HepG2 (cell line): Measurements from ENCODE around the gene PHF10. TPM values are rescaled to one million over a fixed set of nuclear protein-coding genes. Genes with fewer than 3 reads are reported as not detected.

ENCODE experiments used
- ATAC-seq: fragments of 200-7000 bp; cut with Tn5 transposase; 3 replicates; pipeline ENCODE4 v1.9.1; 2020; ENCODE audit warnings: mild to moderate bottlenecking, moderate library complexity
- BruUV-seq: library from RNA; stranded (reverse); fragments of 400-500 nt; replicated peaks from 2 replicates; lab custom pipeline; 2021; lab: Mats Ljungman, UMichigan
- CTCF ChIA-PET: fragments of 300-600 bp; formaldehyde crosslinking; extraction: SDS; loops from one replicate; lab custom pipeline; 2021; ENCODE audit warnings: low total read pairs, inconsistent platforms, low intra/inter-chr PET ratio; lab: Yijun Ruan, JAX
- POLR2A ChIA-PET: fragments of 350-600 bp; sonication (Branson Sonifier 250); formaldehyde crosslinking; loops from one replicate; lab custom pipeline; 2020; ENCODE audit warnings: antibody characterized with exemption, inconsistent platforms; lab: Yijun Ruan, JAX
- DNase-seq: peaks from one replicate; pipeline ENCODE4 v3.0.0-alpha.2; 2015; ENCODE audit warnings: low spot score
- FAIRE-seq: peaks from 3 replicates; lab custom pipeline; 2011; peaks lifted over from hg19 to GRCh38; lab: Jason Lieb, UNC
- H2AFZ ChIP-seq: one replicate; pipeline ENCODE4 v1.6.1; 2011; ENCODE audit warnings: low read length, inconsistent platforms
- H3K27ac ChIP-seq: fragments of 300-600 bp; 3 replicates; pipeline ENCODE4 v1.8.0; 2011; ENCODE audit warnings: mixed run types, mild to moderate bottlenecking, mixed read lengths, low read length, inconsistent platforms; ENCODE audit not compliant: insufficient read depth; ENCODE audit errors: extremely low read length
- H3K27me3 ChIP-seq, 2 experiments: fragments of 200-600 bp in 1 of 2; 2 replicates in 1 of 2; 3 replicates in 1 of 2; pipeline versions ENCODE4 v1.6.0 to v1.8.0; 2011; ENCODE audit warnings: low read length in 2 of 2, mild to moderate bottlenecking in 2 of 2, moderate library complexity in 2 of 2, inconsistent platforms in 1 of 2; ENCODE audit not compliant: insufficient read depth in 2 of 2, control insufficient read depth in 1 of 2
- H3K36me3 ChIP-seq, 2 experiments: fragments of 200-600 bp in 1 of 2; replicated peaks in 1 of 2; 2 replicates in 1 of 2; 3 replicates in 1 of 2; pipeline versions ENCODE4 v1.5.1 to v1.8.0; 2011; ENCODE audit warnings: low read length in 2 of 2, inconsistent platforms in 1 of 2; ENCODE audit not compliant: insufficient read depth in 2 of 2, control insufficient read depth in 1 of 2
- H3K4me1 ChIP-seq: 2 replicates; pipeline ENCODE4 v1.5.1; 2012; ENCODE audit warnings: low read length, inconsistent platforms; ENCODE audit not compliant: insufficient read depth
- H3K4me2 ChIP-seq: 2 replicates; pipeline ENCODE4 v1.6.0; 2011; ENCODE audit warnings: low read depth, low read length, inconsistent platforms
- H3K4me3 ChIP-seq, 3 experiments: fragments of 200-600 bp in 1 of 3; sonication (generic), shearing (Covaris generic) in 1 of 3; replicated peaks in 1 of 3; 2 replicates each; pipeline ENCODE4 v1.5.1; 2011 to 2016; ENCODE audit warnings: low read length in 3 of 3, inconsistent platforms in 2 of 3, low read depth in 2 of 3, mild to moderate bottlenecking in 2 of 3, control low read depth in 1 of 3, mixed read lengths in 1 of 3; ENCODE audit not compliant: insufficient read depth in 1 of 3
- H3K79me2 ChIP-seq: one replicate; pipeline ENCODE4 v1.6.1; 2011; ENCODE audit warnings: low read length, inconsistent platforms; ENCODE audit not compliant: insufficient read depth
- H3K9ac ChIP-seq: 2 replicates; pipeline ENCODE4 v1.6.0; 2011; ENCODE audit warnings: mild to moderate bottlenecking, low read depth, low read length, inconsistent platforms; ENCODE audit not compliant: insufficient read depth
- H3K9me3 ChIP-seq: 2 replicates; pipeline ENCODE4 v1.5.1; 2012; ENCODE audit warnings: mild to moderate bottlenecking, low read length
- H4K20me1 ChIP-seq: 2 replicates; pipeline ENCODE4 v1.6.0; 2011; ENCODE audit warnings: inconsistent platforms, mild to moderate bottlenecking, low read length, moderate library complexity; ENCODE audit not compliant: insufficient read depth
- MEIS1 ChIP-seq: sonication (generic); formaldehyde crosslinking; IDR thresholded peaks from 2 replicates; pipeline ENCODE4 v1.9.0; 2021; ENCODE audit warnings: mild to moderate bottlenecking, missing genetic modification reagents, moderate library complexity, borderline replicate concordance
- MTERF4 ChIP-seq: sonication (generic); formaldehyde crosslinking; IDR thresholded peaks from 2 replicates; pipeline ENCODE4 v1.8.0; 2023; ENCODE audit warnings: mild to moderate bottlenecking, missing genetic modification reagents
- SMAD1 ChIP-seq: sonication (generic); formaldehyde crosslinking; IDR thresholded peaks from 2 replicates; pipeline ENCODE4 v1.4.0; 2020; ENCODE audit warnings: missing genetic modification reagents, low read depth, mild to moderate bottlenecking, borderline replicate concordance
- SOX5 ChIP-seq: IDR thresholded peaks from 2 replicates; pipeline ENCODE4 v1.6.1; 2016; ENCODE audit warnings: borderline replicate concordance
- SRSF1 ChIP-seq: fragments of 200-400 bp; formaldehyde crosslinking; optimal IDR thresholded peaks from 2 replicates; pipeline ENCODE3; 2017; ENCODE audit warnings: mild to moderate bottlenecking, low read depth, low read length, moderate library complexity
- SRSF9 ChIP-seq: fragments of 200-400 bp; formaldehyde crosslinking; IDR thresholded peaks from 2 replicates; pipeline ENCODE4 v1.6.1; 2018; ENCODE audit warnings: borderline replicate concordance, mild to moderate bottlenecking, low read depth, low read length; ENCODE audit not compliant: insufficient read depth, poor library complexity, severe bottlenecking
- SSRP1 ChIP-seq: IDR thresholded peaks from 2 replicates; pipeline ENCODE4 v1.6.1; 2016; ENCODE audit warnings: control low read depth
- TCF7L2 ChIP-seq: IDR thresholded peaks from 2 replicates; pipeline ENCODE4 v1.6.1; 2011; ENCODE audit warnings: mild to moderate bottlenecking, low read depth, low read length, moderate library complexity
- ZC3H4 ChIP-seq: sonication (generic); formaldehyde crosslinking; IDR thresholded peaks from 2 replicates; pipeline ENCODE4 v1.4.0; 2020; ENCODE audit warnings: missing genetic modification reagents, borderline replicate concordance
- ZNF160 ChIP-seq: sonication (generic); formaldehyde crosslinking; IDR thresholded peaks from 2 replicates; pipeline ENCODE4 v1.8.0; 2022; ENCODE audit warnings: mild to moderate bottlenecking, inconsistent platforms, missing genetic modification reagents
- ZNF446 ChIP-seq: sonication (generic); formaldehyde crosslinking; IDR thresholded peaks from 2 replicates; pipeline ENCODE4 v1.5.0; 2020; ENCODE audit warnings: mild to moderate bottlenecking, missing genetic modification reagents
- ZNF543 ChIP-seq: sonication (generic); formaldehyde crosslinking; IDR thresholded peaks from 2 replicates; pipeline ENCODE4 v1.4.0; 2020; ENCODE audit warnings: mild to moderate bottlenecking, missing genetic modification reagents
- ZNF644 ChIP-seq: IDR thresholded peaks from 2 replicates; pipeline ENCODE4 v1.6.1; 2016; ENCODE audit warnings: low read depth
- ZNF770 ChIP-seq: sonication (generic); formaldehyde crosslinking; IDR thresholded peaks from 2 replicates; pipeline ENCODE4 v1.5.0; 2020; ENCODE audit warnings: mild to moderate bottlenecking, missing genetic modification reagents
- WGBS: methylation state at CpG from one replicate; pipeline ENCODE4 v1.1.6; 2017; ENCODE audit warnings: low lambda C conversion rate; 5-methylcytosine and 5-hydroxymethylcytosine counted together
- in situ Hi-C: cut with HindIII; loops from 2 replicates; pipeline ENCODE4 v1.10.0; 2017; ENCODE audit warnings: low pct_unique_long_range_greater_than_20kb; ENCODE audit not compliant: extremely low pct_ligation_motif_present
- intact Hi-C: fragments of 100-400 bp; cut with micrococcal nuclease; formaldehyde crosslinking; loops from one replicate; pipeline ENCODE4 v1.10.0; 2022; ENCODE audit not compliant: unreplicated experiment
- polyA plus RNA-seq, 8 experiments: library from polyadenylated mRNA; depleted of rRNA in 3 of 8; stranded (reverse) in 7 of 8; unstranded in 1 of 8; fragments of >200 nt; fragmentation: Illumina TruSeq in 4 of 8; extraction: Trizol in 4 of 8; gene quantifications; 2 replicates each; pipeline versions ENCODE4 v1.2.1 to v1.2.3, GENCODE V29; 2011 to 2016; ENCODE audit warnings: low read depth in 4 of 8, missing spikeins in 1 of 8, mixed read lengths in 1 of 8; ENCODE audit not compliant: insufficient read depth in 1 of 8
- total RNA-seq, 5 experiments: library from RNA; depleted of rRNA; stranded (reverse); fragments of >200 nt; fragmentation: Illumina TruSeq; extraction: Trizol; gene quantifications; 2 replicates each; pipeline ENCODE4 v1.2.3, GENCODE V29; 2016; ENCODE audit warnings: low read depth in 1 of 5

PHF10 gene
- total and polyA plus RNA-seq, 2 of the 13 experiments (the other 11 are each of a cell fraction or from before 2014, with no cell fraction given): 42.1 to 84.1 TPM

DNA sequence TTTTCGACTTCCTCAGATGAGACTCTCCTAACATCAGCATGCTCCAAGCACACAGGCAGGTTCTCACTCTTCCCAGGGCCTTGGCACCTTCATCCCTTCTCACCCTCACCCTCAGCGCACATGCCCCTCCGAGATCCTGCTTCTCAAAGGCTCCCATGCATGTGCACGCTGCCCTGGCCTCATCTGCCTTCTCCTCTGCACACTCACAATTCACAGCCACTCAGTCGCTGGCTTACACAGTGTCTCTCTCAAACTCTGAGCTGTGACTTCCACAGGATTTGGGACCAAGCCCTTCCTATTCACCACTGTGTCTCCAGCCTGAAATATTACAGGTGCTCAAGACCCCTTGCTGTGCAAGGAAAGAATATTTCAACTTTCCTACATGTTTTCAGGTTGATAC, 52.7 kb downstream of the PHF10 start:
- no peaks in the 10 kb centered on the region for H3K9me3 ChIP-seq
- BruUV-seq: no TSS peak
- no peaks in the 10 kb centered on the region for H3K79me2 ChIP-seq
- H4K20me1 ChIP-seq: no peaks in the 10 kb centered on the region
- CTCF ChIA-PET: no interaction called here
- TF ChIP-seq ZNF770 (no peak), MTERF4 (CRISPR knock-in tag) (no peak), ZNF446 (CRISPR knock-in tag) (no peak), SRSF1 (no peak), SSRP1 (no peak), ZC3H4 (CRISPR knock-in tag) (no peak), SRSF9 (no peak), MEIS1 (no peak), ZNF543 (no peak), SMAD1 (CRISPR knock-in tag) (no peak), ZNF644 (CRISPR knock-in tag) (no peak), SOX5 (no peak), TCF7L2 (no peak), ZNF160 (CRISPR knock-in tag) (no peak)
- WGBS: 97% methylated on average over 5 of the region's 5 CpGs
- FAIRE-seq (no peak), ATAC-seq (no peak), DNase-seq (no peak)
- no peak overlapping the region for H3K9ac ChIP-seq
- POLR2A ChIA-PET: no interaction called here
- H3K27me3 ChIP-seq: no peaks in the 10 kb centered on the region
- H3K36me3 ChIP-seq: peaks cover 29 to 59% of the 10 kb centered on the region in 2 experiments
- no peaks in the 10 kb centered on the region for H3K4me1 ChIP-seq
- no peak overlapping the region for H3K27ac ChIP-seq
- in situ Hi-C loops: no loop called here
- H3K4me3 ChIP-seq: no peak overlapping the region
- no peak overlapping the region for H3K4me2 ChIP-seq
- H2AFZ ChIP-seq: no peak overlapping the region
- intact Hi-C loops: no loop called here
